Stomach (tissue), 9 donors: ENCODE results near the gene CCDC83. TPM values are rescaled to one million over a fixed set of nuclear protein-coding genes. Genes with fewer than 3 reads are reported as not detected.
"Not testable (repeated sequence)": the region's sequence is repeated elsewhere in the genome, so short reads cannot be mapped to it uniquely, and the experiment has no call there.

Experiments used
- DNase-seq, 2 donors: peaks; one replicate each; pipeline versions ENCODE4 v3.0.0 to v3.0.0-alpha.2; 2013 to 2019
- H3K27ac ChIP-seq, 5 donors: fragments of 200-600 bp in 4 of 5; sonication (generic) in 4 of 5; one replicate each; pipeline ENCODE4 v1.5.1; 2013 to 2019; ENCODE audit warnings: mild to moderate bottlenecking in 1 of 5, moderate library complexity in 1 of 5
- H3K27me3 ChIP-seq, 3 donors: fragments of 200-600 bp; sonication (generic); one replicate each; pipeline ENCODE4 v1.5.1; 2017 to 2019; ENCODE audit warnings: mixed run types in 1 of 3
- H3K36me3 ChIP-seq, 4 donors: fragments of 200-600 bp; sonication (generic); 1 replicate in 3 of 4; 2 replicates in 1 of 4; pipeline ENCODE4 v1.5.1; 2016 to 2019
- H3K4me1 ChIP-seq, 4 donors: fragments of 200-600 bp; sonication (generic); one replicate each; pipeline ENCODE4 v1.5.1; 2016 to 2019
- H3K4me3 ChIP-seq, 4 donors: fragments of 200-600 bp; sonication (generic) in 3 of 4; one replicate each; pipeline ENCODE4 v1.5.1; 2016 to 2019; ENCODE audit warnings: mild to moderate bottlenecking in 1 of 4
- H3K9me3 ChIP-seq, 4 donors: fragments of 200-600 bp; sonication (generic); one replicate each; pipeline ENCODE4 v1.5.1; 2016 to 2019
- CTCF ChIP-seq, 7 experiments: fragments of 450-650 bp in 4 of 7; fragments of 200-600 bp in 3 of 7; sonication (generic) in 3 of 7; IDR thresholded peaks; one replicate each; pipeline ENCODE4 v1.5.1; 2016 to 2019; ENCODE audit warnings: antibody characterized with exemption in 7 of 7, control low read depth in 2 of 7, mild to moderate bottlenecking in 1 of 7
- EP300 ChIP-seq: sonication (generic); formaldehyde crosslinking; IDR thresholded peaks from one replicate; pipeline ENCODE4 v1.6.1; 2017; ENCODE audit warnings: antibody characterized with exemption
- POLR2A ChIP-seq, 4 donors: fragments of 450-650 bp; IDR thresholded peaks; one replicate each; pipeline ENCODE4 v1.6.1; 2016; ENCODE audit warnings: antibody characterized with exemption in 4 of 4, control low read depth in 2 of 4, mild to moderate bottlenecking in 1 of 4, moderate library complexity in 1 of 4
- POLR2AphosphoS5 ChIP-seq, 3 donors: sonication (generic); formaldehyde crosslinking; IDR thresholded peaks; one replicate each; pipeline ENCODE4 v1.6.1; 2016; ENCODE audit warnings: antibody characterized with exemption in 3 of 3
- WGBS, 5 donors: extraction: QIAGEN DNeasy Blood & Tissue Kit in 3 of 5; methylation state at CpG; one replicate each; pipeline versions ENCODE4 v1.1.5 to v1.1.7; 2013 to 2018; 5-methylcytosine and 5-hydroxymethylcytosine counted together
- intact Hi-C: fragments of 100-400 bp; cut with DNase I; formaldehyde crosslinking; loops from one replicate; pipeline ENCODE4 v1.15.1; 2023; ENCODE audit warnings: low total_unique reads
- polyA plus RNA-seq, 3 donors: library from polyadenylated mRNA; stranded (reverse); fragments of 200-250 nt; gene quantifications; one replicate each; pipeline ENCODE4 v1.2.3, GENCODE V29; 2013
- total RNA-seq, 5 donors: library from RNA; depleted of rRNA; stranded (reverse); fragments of >200 nt; gene quantifications; one replicate each; pipeline versions ENCODE4 v1.1.0 to v1.2.3, GENCODE V29; 2014 to 2016
- donor health status: healthy with polysubstance abuse.
- donor health status: Bipolar disorder and iron deficiency.
- donor health status: healthy.

The CCDC83 gene
- total and polyA plus RNA-seq, 8 donors, result 0.45 to 2.6 TPM; not detected in 6

GRCh38 chr11:85831050-85831449 is 24.1 kb upstream of the CCDC83 start:
- Histone ChIP-seq H3K4me1 (peaks cover 20 to 48% (median 26%) of the 10 kb centered on the region in 4 donors), H3K27me3 (no peaks in the 10 kb centered on the region), H3K36me3 (no peaks in the 10 kb centered on the region), H3K9me3 (peaks cover 0 to 14% (median 7%) of the 10 kb centered on the region in 4 donors), H3K27ac (peak overlapping the region in 3 of 5 donors; percentile 38 to 73 (median 44)), H3K4me3 (no peak overlapping the region)
- DNase-seq, result peak in 1 of 2 donors; percentile 51
- intact Hi-C loops, result no loop called here
- TF ChIP-seq EP300, result no peak
- TF ChIP-seq POLR2A (IDR thresholded peaks at IDR 0.05), result no peak
- no peak for TF ChIP-seq POLR2AphosphoS5 (IDR thresholded peaks at IDR 0.05)
- TF ChIP-seq CTCF (IDR thresholded peaks at IDR 0.05), result no peak

GRCh38 chr11:85835263-85835662 is 19.9 kb upstream of the CCDC83 start:
- TF ChIP-seq POLR2AphosphoS5 (IDR thresholded peaks at IDR 0.05) (no peak), CTCF (IDR thresholded peaks at IDR 0.05) (no peak), EP300 (no peak), POLR2A (IDR thresholded peaks at IDR 0.05) (no peak)
- intact Hi-C loops, result no loop called here
- DNase-seq, result no peak

GRCh38 chr11:85835729-85836128 is 19.5 kb upstream of the CCDC83 start:
- TF ChIP-seq EP300, result no peak
- TF ChIP-seq CTCF (IDR thresholded peaks at IDR 0.05), result no peak
- TF ChIP-seq POLR2AphosphoS5 (IDR thresholded peaks at IDR 0.05), result no peak
- no peak for TF ChIP-seq POLR2A (IDR thresholded peaks at IDR 0.05)
- Histone ChIP-seq H3K27me3 (no peaks in the 10 kb centered on the region), H3K4me3 (no peak overlapping the region), H3K36me3 (no peaks in the 10 kb centered on the region), H3K9me3 (peaks cover 0 to 14% (median 7%) of the 10 kb centered on the region in 4 donors), H3K4me1 (peaks cover 0 to 10% (median 2%) of the 10 kb centered on the region in 4 donors), H3K27ac (no peak overlapping the region)
- intact Hi-C loops, result no loop called here
- 74 to 82% (median 76%) methylated on average over 3 of the region's 3 CpGs for WGBS, 5 donors
- no peak for DNase-seq

More at GRCh38 chr11:85835263-85835662, 19.9 kb upstream of the CCDC83 start:
- no peak overlapping the region for H3K4me3 ChIP-seq
- no peaks in the 10 kb centered on the region for H3K36me3 ChIP-seq
- H3K9me3 ChIP-seq, result peaks cover 0 to 14% (median 7%) of the 10 kb centered on the region in 4 donors
- H3K4me1 ChIP-seq, result peaks cover 0 to 15% (median 2%) of the 10 kb centered on the region in 4 donors
- 93 to 98% (median 97%) methylated on average over 1 of the region's 1 CpG for WGBS, 5 donors
- no peaks in the 10 kb centered on the region for H3K27me3 ChIP-seq
- H3K27ac ChIP-seq, result no peak overlapping the region

GRCh38 chr11:85840932-85841331 is 14.3 kb upstream of the CCDC83 start:
- H3K9me3 ChIP-seq, intact Hi-C loops, H3K4me3 ChIP-seq, DNase-seq, H3K36me3 ChIP-seq, H3K27ac ChIP-seq, H3K27me3 ChIP-seq: not testable (repeated sequence)
- peaks cover 0 to 13% (median 3%) of the 10 kb centered on the region in 4 donors for H3K4me1 ChIP-seq

- H3K4me3 ChIP-seq, result no peak overlapping the region
- H3K9me3 ChIP-seq, result peaks cover 0 to 4% (median 0%) of the 10 kb centered on the region in 4 donors
- WGBS, 5 donors, result 90 to 98% (median 94%) methylated on average over 3 of the region's 3 CpGs
- peak overlapping the region in 2 of 5 donors; percentile 58 to 64 for H3K27ac ChIP-seq
- no peaks in the 10 kb centered on the region for H3K36me3 ChIP-seq
- intact Hi-C loops, result no loop called here
- H3K4me1 ChIP-seq, result peaks cover 0 to 13% (median 3%) of the 10 kb centered on the region in 4 donors
- no peak for DNase-seq
- TF ChIP-seq EP300 (no peak), POLR2AphosphoS5 (IDR thresholded peaks at IDR 0.05) (no peak), POLR2A (IDR thresholded peaks at IDR 0.05) (no peak), CTCF (IDR thresholded peaks at IDR 0.05) (no peak)
- no peaks in the 10 kb centered on the region for H3K27me3 ChIP-seq
Measured at GRCh38 chr11:85843929-85844328, 11.3 kb upstream of the CCDC83 start.
